ENCODE measurements around the gene LIX1L. TPM values are rescaled to one million over a fixed set of nuclear protein-coding genes. Genes with fewer than 3 reads are reported as not detected.
A peak's percentile ranks its signal among the peaks of the same experiment; 100 is the strongest.
"Not testable (repeated sequence)": the region's sequence is repeated elsewhere in the genome, so short reads cannot be mapped to it uniquely, and the experiment has no call there.

Gene LIX1L
- total and polyA plus RNA-seq, 11 donors: 7.0 to 31.5 (median 26.1) TPM

- DNase-seq: no peak
- no peak overlapping the region for H3K27ac ChIP-seq
- peaks cover 10 to 33% (median 26%) of the 10 kb centered on the region in 12 donors for H3K4me1 ChIP-seq
- intact Hi-C loops (cut with DNase I): no loop called here
- 78 to 86% (median 81%) methylated on average over 2 of the region's 2 CpGs for WGBS, 4 donors
- no peaks in the 10 kb centered on the region for H3K9me3 ChIP-seq
- H3K4me3 ChIP-seq: no peak overlapping the region
- H3K27me3 ChIP-seq: no peaks in the 10 kb centered on the region
- ATAC-seq: no peak
- peaks cover 0 to 44% (median 32%) of the 10 kb centered on the region in 9 donors for H3K36me3 ChIP-seq
- TF ChIP-seq CTCF (IDR thresholded peaks at IDR 0.05) (no peak), POLR2A (IDR thresholded peaks at IDR 0.05) (no peak)
Measured at GRCh38 chr1:145922266-145922665, 35.6 kb downstream of the LIX1L start.

GRCh38 chr1:145920297-145920696, 37.5 kb downstream of the LIX1L start:
- ATAC-seq; H3K4me3 ChIP-seq; intact Hi-C loops (cut with DNase I); H3K27ac ChIP-seq; H3K27me3 ChIP-seq; H3K9me3 ChIP-seq; DNase-seq: not testable (repeated sequence)
- WGBS, 4 donors: 79 to 97% (median 95%) methylated on average over 2 to 4 of the region's 4 CpGs
- H3K4me1 ChIP-seq: peaks cover 5 to 29% (median 22%) of the 10 kb centered on the region in 12 donors
- H3K36me3 ChIP-seq: peaks cover 0 to 48% (median 39%) of the 10 kb centered on the region in 9 donors

- Histone ChIP-seq H3K27ac (peak overlapping the region; percentile 64 to 97 (median 92)), H3K9me3 (no peaks in the 10 kb centered on the region), H3K4me1 (peaks cover 5 to 29% (median 22%) of the 10 kb centered on the region in 12 donors), H3K4me3 (peak overlapping the region; percentile 72 to 99 (median 89)), H3K36me3 (peaks cover 0 to 55% (median 49%) of the 10 kb centered on the region in 9 donors), H3K27me3 (no peaks in the 10 kb centered on the region)
- DNase-seq (peak; percentile 54 to 71 (median 59)), ATAC-seq (peak; percentile 7 to 43 (median 38))
- 1 to 7% (median 6%) methylated on average over 31 to 33 of the region's 33 CpGs for WGBS, 4 donors
- no peak for TF ChIP-seq CTCF (IDR thresholded peaks at IDR 0.05)
- TF ChIP-seq POLR2A (IDR thresholded peaks at IDR 0.05): no peak
- intact Hi-C loops (cut with DNase I): loop anchor here in 6 of 10 donors (2.0 to 5.0 kb wide), 3 partner anchors 38 to 72 kb away; partner anchors contain the start of genes LIX1L (in 5 of the 6), NUDT17 (in 2 of the 6), ANKRD34A (in 1 of the 6) and POLR3GL (in 1 of the 6)
Measured at GRCh38 chr1:145918992-145919939, 38.6 kb downstream of the LIX1L start.

DNA sequence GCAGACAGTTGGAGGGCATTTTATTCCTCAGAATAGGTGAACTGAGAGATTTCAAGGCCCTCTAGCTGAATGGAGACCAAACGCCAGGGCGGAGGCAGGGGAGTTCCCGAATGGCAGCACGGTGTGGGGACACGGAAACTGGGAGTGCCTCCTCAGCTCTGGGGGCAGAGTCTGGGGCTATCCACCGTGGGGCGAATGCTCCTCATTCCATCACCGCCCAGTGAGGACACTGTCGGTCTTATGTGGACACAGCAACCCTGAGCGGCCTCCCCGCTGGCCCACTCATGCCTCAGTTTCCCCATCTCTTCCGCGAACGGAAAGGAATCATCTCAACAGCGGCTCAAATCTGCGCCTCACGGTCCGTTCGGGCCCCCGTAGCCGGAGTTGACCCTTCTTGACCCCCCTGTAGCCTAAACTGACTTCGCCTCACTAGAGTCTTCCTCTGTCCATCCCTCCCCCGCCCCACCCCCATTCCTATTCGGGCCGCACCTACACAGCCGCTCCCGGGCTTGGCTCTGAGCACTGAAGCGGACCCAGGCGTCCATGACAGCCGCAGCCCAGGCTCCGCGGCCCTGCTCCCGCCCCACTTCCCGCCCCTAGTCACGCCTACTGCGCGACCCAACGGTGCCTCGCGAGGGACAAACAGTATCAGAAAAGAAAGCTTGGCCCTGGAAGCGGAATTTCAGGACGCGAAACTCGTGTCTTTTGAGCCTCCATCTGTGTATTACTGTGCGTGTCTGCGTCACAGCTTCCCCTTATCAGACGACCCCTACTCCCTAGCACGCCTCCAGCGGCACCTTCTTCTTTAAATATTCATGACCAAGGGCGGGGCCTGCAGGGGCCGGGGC, 39.4 kb downstream of the LIX1L start, which contains the start of gene PEX11B:
Gene PEX11B, minus strand, starts transcription at position 574 of the 848 bp plus-strand sequence. Its CDS starts 29 bp downstream, at position 545.
- Histone ChIP-seq H3K27ac (peak within 1 kb of the TSS; percentile 64 to 97 (median 92)), H3K27me3 (no peaks in the 10 kb centered on the region), H3K36me3 (peaks cover 0 to 55% (median 50%) of the 10 kb centered on the region in 9 donors), H3K4me1 (peaks cover 5 to 29% (median 22%) of the 10 kb centered on the region in 12 donors), H3K9me3 (no peaks in the 10 kb centered on the region), H3K4me3 (peak within 1 kb of the TSS; percentile 72 to 99 (median 89))
- TF ChIP-seq POLR2A (IDR thresholded peaks at IDR 0.05) (peak in 1 of 2 donors; percentile 34), CTCF (IDR thresholded peaks at IDR 0.05) (no peak)
- WGBS, 4 donors: 0 to 1% (median 1%) methylated on average over 44 to 51 of the region's 51 CpGs
- ATAC-seq (peak; percentile 91 to 96 (median 95)), DNase-seq (peak; percentile 89 to 93 (median 92))
- intact Hi-C loops (cut with DNase I): loop anchor here in 6 of 10 donors (2.0 to 5.0 kb wide), 3 partner anchors 39 to 71 kb away; partner anchors contain the start of genes LIX1L (in 5 of the 6), NUDT17 (in 2 of the 6), ANKRD34A (in 1 of the 6) and POLR3GL (in 1 of the 6)
